A549 treated with GW870086 at 1 μM for 4 hours (cell line): Measurements from ENCODE around the gene AGL. TPM values are rescaled to one million over a fixed set of nuclear protein-coding genes. Genes with fewer than 3 reads are reported as not detected.

Experiments used
- total RNA-seq: library from RNA; stranded (reverse); fragments of 200-300 nt; extraction: Qiagen RNA extraction; gene quantifications from 5 replicates; pipeline ENCODE4 v1.2.3, GENCODE V29; 2022; ENCODE audit warnings: low read depth

Gene AGL
- total RNA-seq = 2.5 to 3.9 TPM (median 3.6 TPM) in 5 replicates

GRCh38 chr1:99849744-99850458 lies at the start of gene AGL:
Gene AGL, plus strand, starts transcription at chr1:99850361. Its CDS starts 682 bp downstream, at chr1:99851043.

GRCh38 chr1:99969729-99970621 lies 119.8 kb downstream of the AGL start, which contains the start of gene SLC35A3:
Gene SLC35A3, plus strand, starts transcription at chr1:99969996. Its CDS starts 23,559 bp downstream, at chr1:99993555.

Other genes with a start within 250 kb of the AGL start
- gene PALMD, start 204.2 kb upstream of the AGL start, total RNA-seq = 0.33 to 0.46 TPM (median 0.42 TPM) in 5 replicates
- 1.6 to 3.0 TPM (median 2.0 TPM) in 5 replicates for gene FRRS1, start 83.7 kb upstream of the AGL start, total RNA-seq
- gene SLC35A3, start 119.6 kb downstream of the AGL start, total RNA-seq = 5.6 to 12.7 TPM (median 9.6 TPM) in 5 replicates